Peyer's patch (tissue), 4 donors: ENCODE data around the gene SERTAD1. TPM values are rescaled to one million over a fixed set of nuclear protein-coding genes. Genes with fewer than 3 reads are reported as not detected.
"Not testable (repeated sequence)": the region's sequence is repeated elsewhere in the genome, so short reads cannot be mapped to it uniquely, and the experiment has no call there.

ENCODE experiments used
- DNase-seq, 3 donors: peaks; one replicate each; pipeline ENCODE4 v3.0.0-alpha.2; 2017 to 2019
- H3K27ac ChIP-seq, 4 donors: fragments of 200-600 bp; sonication (generic); one replicate each; pipeline ENCODE4 v1.5.1; 2016 to 2019
- H3K27me3 ChIP-seq, 2 donors: fragments of 200-600 bp; sonication (generic); one replicate each; pipeline ENCODE4 v1.5.1; 2019
- H3K36me3 ChIP-seq, 3 donors: fragments of 200-600 bp; sonication (generic); one replicate each; pipeline ENCODE4 v1.5.1; 2016 to 2019
- H3K4me1 ChIP-seq, 4 donors: fragments of 200-600 bp; sonication (generic); one replicate each; pipeline ENCODE4 v1.5.1; 2016 to 2019
- H3K4me3 ChIP-seq, 4 donors: fragments of 200-600 bp; sonication (generic); 1 replicate in 3 of 4; 2 replicates in 1 of 4; pipeline ENCODE4 v1.5.1; 2016 to 2019; ENCODE audit warnings: mild to moderate bottlenecking in 1 of 4
- H3K9me3 ChIP-seq, 4 donors: fragments of 200-600 bp; sonication (generic); one replicate each; pipeline ENCODE4 v1.5.1; 2016 to 2019; ENCODE audit warnings: mild to moderate bottlenecking in 1 of 4
- CTCF ChIP-seq, 6 experiments: fragments of 450-650 bp in 4 of 6; fragments of 200-600 bp in 2 of 6; sonication (generic) in 1 of 6; IDR thresholded peaks; one replicate each; pipeline ENCODE4 v1.5.1; 2017 to 2019; ENCODE audit warnings: antibody characterized with exemption in 6 of 6, mild to moderate bottlenecking in 3 of 6, moderate library complexity in 1 of 6
- POLR2A ChIP-seq, 2 donors: fragments of 450-650 bp; IDR thresholded peaks; one replicate each; pipeline ENCODE4 v1.5.1; 2017; ENCODE audit warnings: antibody characterized with exemption in 2 of 2, mild to moderate bottlenecking in 2 of 2, moderate library complexity in 2 of 2
- total RNA-seq, 4 donors: library from RNA; depleted of rRNA; stranded (reverse); fragments of >200 nt; gene quantifications; one replicate each; pipeline ENCODE4 v1.1.0, GENCODE V29; 2016

Gene SERTAD1
- total RNA-seq, 4 donors from 2014 or later, result 4.1 to 18.2 (median 11.6) TPM

DNA sequence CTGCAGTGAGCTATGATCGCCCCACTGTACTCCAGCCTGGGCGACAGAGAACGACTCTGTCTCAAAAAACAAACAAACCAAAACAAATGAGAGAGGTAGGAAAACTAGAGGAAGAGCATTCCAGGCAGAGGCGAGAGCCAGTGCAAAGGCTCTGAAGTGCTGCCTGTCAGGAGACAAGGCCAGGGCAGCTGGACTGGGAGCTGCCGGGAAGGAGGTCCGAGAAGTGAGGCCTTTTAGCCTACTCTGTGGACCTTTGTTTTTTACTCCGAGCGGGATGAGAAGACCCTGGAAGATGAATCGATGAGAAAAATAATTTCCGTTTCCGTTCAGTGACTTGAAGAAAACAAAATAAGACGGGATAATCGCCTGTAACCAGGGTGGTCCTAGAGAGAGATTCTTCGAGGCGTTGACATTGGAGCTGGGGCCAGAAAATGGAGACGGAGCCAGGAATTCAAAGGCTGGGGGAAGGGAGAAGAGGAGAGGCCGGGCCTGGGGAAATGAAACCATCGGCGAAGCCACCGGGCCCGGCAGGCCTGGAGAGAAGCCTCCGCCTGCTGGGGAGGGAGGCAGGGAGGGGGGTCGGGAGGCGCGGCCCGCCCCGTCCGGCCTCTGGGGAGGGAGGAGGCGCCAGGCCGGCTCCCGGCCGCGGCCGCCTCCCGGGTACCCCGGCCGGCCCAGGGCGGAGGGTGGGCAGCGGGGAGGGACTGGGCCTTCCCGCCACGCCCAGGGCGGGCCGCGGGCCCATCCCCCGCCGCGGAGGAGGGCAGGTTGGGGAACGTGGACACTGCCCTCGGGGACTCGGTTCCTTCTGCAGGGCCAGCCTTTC, 7.8 kb upstream of the SERTAD1 start:
- peak overlapping the region; percentile 83 to 94 (median 86) for H3K27ac ChIP-seq
- no peaks in the 10 kb centered on the region for H3K9me3 ChIP-seq
- TF ChIP-seq CTCF (IDR thresholded peaks at IDR 0.05) (no peak), POLR2A (IDR thresholded peaks at IDR 0.05) (peak in 1 of 2 donors; percentile 31)
- peak; percentile 76 to 93 (median 91) for DNase-seq
- H3K27me3 ChIP-seq, result no peaks in the 10 kb centered on the region
- no peaks in the 10 kb centered on the region for H3K36me3 ChIP-seq
- H3K4me1 ChIP-seq, result peaks cover 0 to 20% (median 15%) of the 10 kb centered on the region in 4 donors
- H3K4me3 ChIP-seq, result peak overlapping the region; percentile 41 to 53 (median 49)

DNA sequence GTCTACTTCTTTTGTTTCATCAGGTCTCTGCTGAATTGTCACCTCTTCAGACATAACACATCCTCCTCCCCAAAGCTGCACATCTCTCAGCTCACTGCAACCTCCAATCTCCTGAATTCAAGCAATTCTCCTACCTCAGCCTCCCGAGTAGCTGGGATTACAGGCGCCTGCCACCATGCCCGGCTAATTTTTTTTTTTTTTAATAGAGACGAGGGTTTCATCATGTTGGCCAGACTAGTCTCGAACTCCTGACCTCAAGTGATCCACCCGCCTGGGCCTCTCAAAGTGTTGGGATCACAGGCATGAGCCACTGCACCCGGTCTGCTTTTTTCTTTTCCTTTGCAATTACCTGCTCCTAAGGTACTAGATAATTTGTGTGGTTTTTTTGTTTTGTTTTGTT, 7.0 kb upstream of the SERTAD1 start:
- H3K4me1 ChIP-seq, result peaks cover 0 to 20% (median 15%) of the 10 kb centered on the region in 4 donors
- not testable (repeated sequence) for H3K27me3 ChIP-seq, H3K9me3 ChIP-seq, H3K36me3 ChIP-seq, DNase-seq
- H3K4me3 ChIP-seq, result peak overlapping the region in 3 of 4 donors; percentile 41 to 53 (median 49)
- H3K27ac ChIP-seq, result peak overlapping the region; percentile 83 to 94 (median 86)

GRCh38 chr19:40431698-40432097, 5.9 kb upstream of the SERTAD1 start:
- H3K27ac ChIP-seq, result no peak overlapping the region

DNA sequence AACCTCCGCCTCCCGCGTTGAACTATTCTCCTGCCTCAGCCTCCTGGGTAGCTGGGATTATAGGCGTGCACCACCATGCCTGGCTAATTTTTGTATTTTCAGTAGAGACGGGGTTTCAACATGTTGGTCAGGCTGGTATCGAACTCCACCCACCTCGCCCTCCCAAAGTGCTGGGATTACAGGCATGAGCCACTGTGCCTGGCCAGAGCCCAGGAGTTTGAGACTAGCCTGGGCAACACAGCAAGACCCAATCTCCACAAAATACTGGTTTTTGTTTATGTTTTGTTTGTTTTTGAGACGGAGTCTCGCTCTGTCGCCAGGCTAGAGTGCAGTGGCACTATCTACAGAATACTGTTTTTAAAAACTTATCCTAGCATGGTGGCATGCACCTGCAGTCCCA, 4.5 kb upstream of the SERTAD1 start:
- not testable (repeated sequence) for DNase-seq, H3K4me3 ChIP-seq, H3K27me3 ChIP-seq, H3K9me3 ChIP-seq, H3K27ac ChIP-seq, H3K36me3 ChIP-seq
- H3K4me1 ChIP-seq, result peaks cover 0 to 30% (median 15%) of the 10 kb centered on the region in 4 donors

More at GRCh38 chr19:40431698-40432097, 5.9 kb upstream of the SERTAD1 start:
- TF ChIP-seq CTCF (IDR thresholded peaks at IDR 0.05) (no peak), POLR2A (IDR thresholded peaks at IDR 0.05) (no peak)
- Histone ChIP-seq H3K27me3 (no peaks in the 10 kb centered on the region), H3K36me3 (no peaks in the 10 kb centered on the region), H3K9me3 (no peaks in the 10 kb centered on the region), H3K4me1 (peaks cover 0 to 25% (median 15%) of the 10 kb centered on the region in 4 donors), H3K4me3 (no peak overlapping the region)
- no peak for DNase-seq

DNA sequence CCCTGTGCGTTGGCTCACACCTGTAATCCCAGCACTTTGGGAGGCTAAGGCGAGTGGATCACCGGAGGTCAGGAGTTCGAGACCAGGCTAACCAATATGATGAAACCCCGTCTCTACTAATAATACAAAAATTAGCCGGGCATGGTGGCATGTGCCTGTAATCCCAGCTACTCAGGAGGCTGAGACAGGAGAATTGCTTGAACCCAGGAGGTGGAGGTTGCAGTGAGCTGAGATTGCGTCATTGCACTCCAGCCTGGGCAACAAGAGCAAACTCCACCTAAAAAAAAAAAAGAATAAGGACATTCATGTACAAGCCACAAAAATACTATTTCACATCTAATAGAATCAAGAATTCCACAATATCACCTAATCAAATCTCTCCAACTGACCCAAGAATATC, 2.4 kb upstream of the SERTAD1 start:
- H3K9me3 ChIP-seq, H3K27ac ChIP-seq, H3K4me3 ChIP-seq, DNase-seq, H3K27me3 ChIP-seq, H3K36me3 ChIP-seq: not testable (repeated sequence)
- peaks cover 0 to 34% (median 7%) of the 10 kb centered on the region in 4 donors for H3K4me1 ChIP-seq

GRCh38 chr19:40424637-40425449, 949 bp downstream of the SERTAD1 start:
- no peaks in the 10 kb centered on the region for H3K9me3 ChIP-seq
- peaks cover 0 to 13% (median 0%) of the 10 kb centered on the region in 3 donors for H3K36me3 ChIP-seq
- H3K27me3 ChIP-seq, result no peaks in the 10 kb centered on the region
- peaks cover 3 to 43% (median 11%) of the 10 kb centered on the region in 4 donors for H3K4me1 ChIP-seq
- TF ChIP-seq POLR2A (IDR thresholded peaks at IDR 0.05) (no peak), CTCF (IDR thresholded peaks at IDR 0.05) (no peak)
- peak in 1 of 3 donors; percentile 55 for DNase-seq
- H3K27ac ChIP-seq, result peak overlapping the region; percentile 98 to 100 (median 100)
- H3K4me3 ChIP-seq, result peak overlapping the region; percentile 81 to 97 (median 91)

DNA sequence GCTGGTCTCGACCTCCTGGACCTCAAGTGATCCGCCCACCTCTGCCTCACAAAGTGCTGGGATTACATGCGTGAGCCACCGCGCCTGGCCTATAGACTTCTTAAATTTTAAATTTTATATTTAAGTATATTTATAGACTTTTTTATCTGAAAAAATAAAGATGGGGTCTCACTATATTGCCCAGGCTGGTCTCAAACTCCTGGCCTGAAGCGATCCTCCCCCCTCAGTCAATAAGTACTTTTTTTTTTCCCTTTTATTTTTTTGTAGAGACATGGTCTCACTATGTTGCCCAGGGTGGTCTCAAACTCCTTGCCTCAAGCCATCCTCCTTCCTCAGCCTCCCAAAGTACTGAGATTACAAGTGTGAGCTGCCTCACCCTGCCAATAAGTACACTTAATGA, 1.9 kb downstream of the SERTAD1 start:
- Histone ChIP-seq H3K36me3 (peaks cover 0 to 13% (median 0%) of the 10 kb centered on the region in 3 donors), H3K27me3 (no peaks in the 10 kb centered on the region), H3K4me1 (peaks cover 3 to 43% (median 11%) of the 10 kb centered on the region in 4 donors), H3K4me3 (peak overlapping the region in 1 of 4 donors; percentile 97), H3K9me3 (no peaks in the 10 kb centered on the region), H3K27ac (peak overlapping the region in 1 of 4 donors; percentile 100)
- TF ChIP-seq POLR2A (IDR thresholded peaks at IDR 0.05), result no peak
- TF ChIP-seq CTCF (IDR thresholded peaks at IDR 0.05), result no peak
- DNase-seq, result no peak
